ENCODE results near the gene HDAC10. TPM values are rescaled to one million over a fixed set of nuclear protein-coding genes. Genes with fewer than 3 reads are reported as not detected.
A peak's percentile ranks its signal among the peaks of the same experiment; 100 is the strongest.

The HDAC10 gene
- total RNA-seq, 1 experiment from 2014 or later: 71.3 TPM

DNA sequence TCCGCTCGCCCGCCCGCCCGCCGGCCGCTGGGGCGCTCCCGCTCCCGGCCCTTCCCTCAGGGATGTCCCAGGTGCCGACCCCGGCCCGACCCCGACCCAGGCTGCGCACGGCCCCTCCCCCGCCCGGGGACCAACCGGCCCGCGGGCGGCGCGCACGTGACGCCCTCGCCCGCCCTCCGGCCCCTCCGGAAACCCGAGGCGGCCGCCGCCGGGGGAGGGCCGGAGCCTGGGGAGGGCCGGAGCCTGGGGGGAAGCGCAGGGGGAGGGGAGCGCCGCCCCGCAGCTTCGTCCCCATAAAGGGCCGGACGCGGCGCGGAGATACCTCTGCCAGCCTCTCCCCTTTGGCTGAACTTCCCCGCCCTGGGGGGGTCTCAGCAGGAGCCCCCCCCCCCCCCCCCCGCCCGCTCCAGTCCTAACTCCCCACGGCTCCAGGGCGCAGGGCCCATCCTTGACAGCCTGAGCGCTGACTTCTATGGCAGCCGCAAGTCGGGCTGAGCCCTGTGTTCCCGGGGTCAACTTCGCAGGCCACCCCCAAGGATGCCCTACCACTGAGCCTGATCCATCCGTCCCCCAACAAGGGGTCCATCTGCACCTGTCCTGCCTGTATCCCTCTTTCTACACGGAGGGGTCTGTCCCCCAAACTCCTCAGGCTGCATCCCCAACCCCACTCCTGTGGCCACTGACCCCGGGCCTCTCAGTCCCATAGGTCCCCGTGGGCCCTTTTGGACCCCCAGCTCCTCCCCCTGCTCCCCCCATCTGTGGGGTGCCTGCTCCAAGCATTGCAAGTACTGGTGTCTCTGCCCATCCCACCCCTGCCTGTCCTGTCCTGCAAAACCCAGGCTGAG is 10.8 kb upstream of the HDAC10 start, which contains the start of gene MAPK12:
TSS of gene MAPK12 (minus strand) at position 69 of the 845 bp plus-strand sequence. CDS start 174 bp downstream, outside the sequence.
- POLR2A ChIA-PET: interaction anchor here (0.5 kb wide), 1 partner anchor 1766 kb away, joined by 3 read pairs; no protein-coding TSS in a partner anchor
- H3K27ac ChIP-seq (ENCODE audit: low read length): peak within 1 kb of the TSS; percentile 86
- intact Hi-C loops (cut with micrococcal nuclease; ENCODE audit: unreplicated experiment) (no loop called here), in situ Hi-C loops (cut with HindIII; ENCODE audit: low pct_unique_long_range_greater_than_20kb, low sequenced_read_pairs) (no loop called here)
- TF ChIP-seq, protein P1, sequence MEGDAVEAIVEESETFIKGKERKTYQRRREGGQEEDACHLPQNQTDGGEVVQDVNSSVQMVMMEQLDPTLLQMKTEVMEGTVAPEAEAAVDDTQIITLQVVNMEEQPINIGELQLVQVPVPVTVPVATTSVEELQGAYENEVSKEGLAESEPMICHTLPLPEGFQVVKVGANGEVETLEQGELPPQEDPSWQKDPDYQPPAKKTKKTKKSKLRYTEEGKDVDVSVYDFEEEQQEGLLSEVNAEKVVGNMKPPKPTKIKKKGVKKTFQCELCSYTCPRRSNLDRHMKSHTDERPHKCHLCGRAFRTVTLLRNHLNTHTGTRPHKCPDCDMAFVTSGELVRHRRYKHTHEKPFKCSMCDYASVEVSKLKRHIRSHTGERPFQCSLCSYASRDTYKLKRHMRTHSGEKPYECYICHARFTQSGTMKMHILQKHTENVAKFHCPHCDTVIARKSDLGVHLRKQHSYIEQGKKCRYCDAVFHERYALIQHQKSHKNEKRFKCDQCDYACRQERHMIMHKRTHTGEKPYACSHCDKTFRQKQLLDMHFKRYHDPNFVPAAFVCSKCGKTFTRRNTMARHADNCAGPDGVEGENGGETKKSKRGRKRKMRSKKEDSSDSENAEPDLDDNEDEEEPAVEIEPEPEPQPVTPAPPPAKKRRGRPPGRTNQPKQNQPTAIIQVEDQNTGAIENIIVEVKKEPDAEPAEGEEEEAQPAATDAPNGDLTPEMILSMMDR (IDR thresholded peaks at IDR 0.05): no peak
- peak; percentile 63; the same call in 1 of the 2 replicates for TF ChIP-seq POLR2AphosphoS5 (IDR thresholded peaks at IDR 0.05; ENCODE audit: low read depth, low read length)
- TF ChIP-seq SIN3A (IDR thresholded peaks at IDR 0.05; ENCODE audit: borderline replicate concordance, insufficient read depth, low read depth, low read length): 0 out of 2 replicates have a peak, but pooled peaks have one; percentile 48
- no peaks in the 10 kb centered on the region for H3K27me3 ChIP-seq (ENCODE audit: control insufficient read depth, insufficient read depth, low read length)
- CTCF ChIA-PET: no interaction called here
- H3K4me3 ChIP-seq (ENCODE audit: low read depth in 2 of 2, low read length in 2 of 2): peak within 1 kb of the TSS; percentile 60 to 70
- H3K9me3 ChIP-seq (ENCODE audit: control insufficient read depth, insufficient read depth, low read depth, low read length): no peaks in the 10 kb centered on the region
- BruUV-seq (replicated peaks): no TSS peak
- no peaks in the 10 kb centered on the region; the same call in 1 of the 2 replicates for H3K36me3 ChIP-seq (ENCODE audit: control insufficient read depth, insufficient read depth, low read length)
- peaks cover 33% of the 10 kb centered on the region for H3K4me1 ChIP-seq (ENCODE audit: control insufficient read depth, insufficient read depth, low read length)
- DNase-seq (ENCODE audit: low read depth, low spot score) (no peak), ATAC-seq (peak; percentile 62)

DNA sequence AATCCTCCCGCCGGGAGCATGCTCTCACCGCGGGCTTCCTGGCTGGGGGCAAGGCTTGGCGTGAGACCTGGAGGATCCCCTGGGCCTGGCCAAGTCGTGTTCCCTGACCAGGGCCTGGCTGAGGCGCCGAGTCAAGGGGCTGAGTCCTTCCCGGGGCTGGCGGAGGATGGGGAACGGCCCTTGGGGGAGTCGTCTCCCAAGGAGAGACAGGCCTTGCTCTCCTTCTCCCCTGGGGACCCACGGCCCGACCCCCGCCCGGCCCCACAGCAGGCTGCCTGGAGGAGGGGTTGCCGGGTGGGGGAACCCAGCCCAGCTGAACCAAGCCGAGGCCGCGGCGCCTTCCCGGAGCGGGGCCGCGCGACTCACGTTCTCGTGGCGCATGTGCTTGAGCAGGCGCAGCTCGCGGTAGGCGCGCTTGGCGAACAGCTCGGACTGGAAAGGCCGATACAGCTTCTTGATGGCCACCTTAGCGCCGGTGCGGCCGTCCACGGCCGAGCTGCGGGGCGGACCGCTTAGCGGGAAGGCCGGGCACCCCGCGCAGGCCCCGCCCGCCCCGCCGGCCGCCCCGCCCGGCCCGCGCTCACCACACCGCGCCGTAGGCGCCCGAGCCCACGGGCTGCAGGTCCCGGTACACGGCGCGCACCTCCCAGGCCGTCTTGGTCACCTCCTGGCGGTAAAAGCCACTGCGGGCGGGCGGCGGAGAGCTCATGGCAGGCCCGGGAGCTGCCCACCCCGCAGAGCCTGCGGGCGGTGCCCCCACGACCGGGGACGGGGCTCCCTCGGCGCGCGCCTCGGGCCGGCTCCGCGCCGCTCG is 9.9 kb upstream of the HDAC10 start:
- H3K27ac ChIP-seq (ENCODE audit: low read length): peak overlapping the region; percentile 86

DNA sequence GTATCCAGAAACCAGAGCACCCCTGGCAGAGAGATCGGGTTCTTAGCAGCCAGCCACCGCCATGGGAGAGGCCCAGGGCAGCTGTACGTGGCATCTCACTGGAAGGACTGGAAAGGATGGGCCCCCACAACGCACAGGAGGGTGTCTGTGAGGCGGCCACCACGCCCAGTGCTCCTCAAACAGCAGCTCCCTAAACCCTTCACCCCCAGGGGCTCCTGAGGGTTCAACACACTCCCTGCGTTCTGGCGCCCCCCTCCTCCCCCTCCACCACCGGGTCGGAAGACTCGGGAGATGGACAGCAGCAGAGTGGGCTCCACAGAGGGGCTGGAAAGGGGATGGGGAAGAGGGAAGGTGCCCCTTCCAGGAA is 9.4 kb upstream of the HDAC10 start:
- no peak for TF ChIP-seq TCF7L2 (IDR thresholded peaks at IDR 0.05; ENCODE audit: low read depth, low read length)
- DNase-seq (ENCODE audit: low read depth, low spot score) (no peak), ATAC-seq (no peak)
- Histone ChIP-seq H3K4me1 (ENCODE audit: control insufficient read depth, insufficient read depth, low read length) (peaks cover 33% of the 10 kb centered on the region), H3K27me3 (ENCODE audit: control insufficient read depth, insufficient read depth, low read length) (no peaks in the 10 kb centered on the region), H3K27ac (ENCODE audit: low read length) (peak overlapping the region; percentile 86), H3K4me3 (ENCODE audit: low read depth in 2 of 2, low read length in 2 of 2) (peak overlapping the region; percentile 60 to 70), H3K36me3 (ENCODE audit: control insufficient read depth, insufficient read depth, low read length) (no peaks in the 10 kb centered on the region; the same call in 1 of the 2 replicates), H3K9me3 (ENCODE audit: control insufficient read depth, insufficient read depth, low read depth, low read length) (no peaks in the 10 kb centered on the region)
- no TSS peak for BruUV-seq (replicated peaks)
- in situ Hi-C loops (cut with HindIII; ENCODE audit: low pct_unique_long_range_greater_than_20kb, low sequenced_read_pairs): no loop called here
- intact Hi-C loops (cut with micrococcal nuclease; ENCODE audit: unreplicated experiment): no loop called here
- POLR2A ChIA-PET: no interaction called here
- CTCF ChIA-PET: interaction anchor here (0.6 kb wide), 1 partner anchor 13 kb away, joined by 5 read pairs; no protein-coding TSS in a partner anchor

More for the DNA sequence above, 9.9 kb upstream of the HDAC10 start:
- H3K9me3 ChIP-seq (ENCODE audit: control insufficient read depth, insufficient read depth, low read depth, low read length): no peaks in the 10 kb centered on the region
- peaks cover 33% of the 10 kb centered on the region for H3K4me1 ChIP-seq (ENCODE audit: control insufficient read depth, insufficient read depth, low read length)
- ATAC-seq: peak; percentile 70
- no TSS peak for BruUV-seq (replicated peaks)
- POLR2A ChIA-PET: no interaction called here
- peak; percentile 22; the same call in 1 of the 2 replicates for TF ChIP-seq SIN3A (IDR thresholded peaks at IDR 0.05; ENCODE audit: borderline replicate concordance, insufficient read depth, low read depth, low read length)
- TF ChIP-seq TCF7L2 (IDR thresholded peaks at IDR 0.05; ENCODE audit: low read depth, low read length): no peak
- CTCF ChIA-PET: interaction anchor here (0.6 kb wide), 1 partner anchor 14 kb away, joined by 5 read pairs; no protein-coding TSS in a partner anchor
- no peaks in the 10 kb centered on the region for H3K27me3 ChIP-seq (ENCODE audit: control insufficient read depth, insufficient read depth, low read length)
- in situ Hi-C loops (cut with HindIII; ENCODE audit: low pct_unique_long_range_greater_than_20kb, low sequenced_read_pairs): no loop called here
- peak overlapping the region; percentile 60 to 70 for H3K4me3 ChIP-seq (ENCODE audit: low read depth in 2 of 2, low read length in 2 of 2)
- no peaks in the 10 kb centered on the region; the same call in 1 of the 2 replicates for H3K36me3 ChIP-seq (ENCODE audit: control insufficient read depth, insufficient read depth, low read length)
- intact Hi-C loops (cut with micrococcal nuclease; ENCODE audit: unreplicated experiment): no loop called here
- DNase-seq (ENCODE audit: low read depth, low spot score): no peak
